ENCODE measurements around the gene IL12RB2.

IL12RB2 gene

DNA sequence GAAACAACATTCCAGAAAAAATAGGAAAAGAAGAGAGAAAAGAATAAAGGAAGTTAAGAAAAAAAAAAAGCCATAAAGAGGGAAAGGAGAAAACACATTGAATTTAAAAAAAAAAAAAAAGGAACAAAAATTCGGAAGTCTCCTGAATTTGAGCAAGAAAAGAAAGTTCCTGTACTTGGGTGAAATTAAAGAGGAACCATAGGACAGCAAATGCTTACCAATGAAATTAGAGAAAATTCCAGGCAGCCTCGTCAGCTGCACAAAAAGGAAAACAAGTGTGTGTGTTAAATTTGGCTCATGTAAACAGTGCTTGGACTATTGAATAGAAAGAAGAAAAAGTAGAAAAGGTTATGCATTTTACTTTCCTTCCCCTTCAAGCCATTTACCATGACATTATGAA lies 4.9 kb downstream of the IL12RB2 start:
- DNase-seq (ENCODE audit: low read depth): no peak

DNA sequence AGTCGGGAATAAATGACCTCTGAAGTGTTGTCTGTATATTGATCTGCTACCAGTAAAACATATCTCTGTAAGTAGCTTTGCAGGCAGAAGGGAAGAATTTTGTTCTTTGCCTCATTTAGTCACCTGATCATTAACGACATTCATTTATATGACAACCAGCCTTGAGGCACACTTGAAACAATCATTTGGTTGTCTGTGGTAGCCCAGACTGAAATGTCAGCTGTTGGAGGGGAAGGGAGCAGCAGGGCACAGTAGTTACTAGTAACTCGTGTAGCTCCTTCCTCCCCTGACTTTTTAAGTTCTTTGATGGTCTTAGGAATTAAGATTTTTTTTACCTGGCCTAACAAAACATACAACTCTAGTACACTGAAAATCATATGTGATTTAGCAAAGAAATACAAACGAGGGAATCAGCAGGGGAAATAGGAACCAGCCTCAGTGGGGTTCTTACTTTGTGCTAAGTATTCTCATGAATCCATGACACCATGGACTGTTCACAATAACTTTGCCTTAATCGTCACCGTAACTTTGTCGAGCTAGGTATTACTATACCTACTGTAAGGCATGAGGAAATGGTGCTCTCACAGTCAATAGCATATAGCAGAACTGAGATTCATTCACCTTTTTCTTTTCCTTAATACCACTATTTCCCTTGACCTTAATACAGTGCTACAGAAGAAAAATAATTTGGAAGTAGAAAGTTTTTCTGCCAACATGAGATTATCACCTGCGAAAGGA lies 6.4 kb downstream of the IL12RB2 start:
- no peak for DNase-seq (ENCODE audit: low read depth)

DNA sequence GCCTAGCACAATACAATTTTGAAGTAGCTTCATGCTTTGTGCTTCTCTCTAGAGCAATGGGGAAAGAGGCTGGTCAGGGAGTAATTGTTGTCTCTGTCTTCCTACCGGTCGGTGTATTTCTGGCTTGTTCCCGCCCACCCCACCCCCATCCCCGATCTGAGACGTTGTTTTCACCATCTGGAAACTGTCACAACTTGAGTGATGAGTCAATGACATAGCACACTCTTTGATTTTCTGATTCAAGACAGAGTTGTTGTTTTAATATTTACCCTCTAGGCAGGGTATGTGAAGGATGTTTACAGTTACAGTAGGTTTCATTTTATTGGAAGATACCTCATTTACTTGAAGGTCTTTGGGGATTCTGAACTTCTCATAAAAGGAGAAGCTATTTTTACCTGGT lies 7.0 kb downstream of the IL12RB2 start:
- DNase-seq (ENCODE audit: low read depth): no peak

DNA sequence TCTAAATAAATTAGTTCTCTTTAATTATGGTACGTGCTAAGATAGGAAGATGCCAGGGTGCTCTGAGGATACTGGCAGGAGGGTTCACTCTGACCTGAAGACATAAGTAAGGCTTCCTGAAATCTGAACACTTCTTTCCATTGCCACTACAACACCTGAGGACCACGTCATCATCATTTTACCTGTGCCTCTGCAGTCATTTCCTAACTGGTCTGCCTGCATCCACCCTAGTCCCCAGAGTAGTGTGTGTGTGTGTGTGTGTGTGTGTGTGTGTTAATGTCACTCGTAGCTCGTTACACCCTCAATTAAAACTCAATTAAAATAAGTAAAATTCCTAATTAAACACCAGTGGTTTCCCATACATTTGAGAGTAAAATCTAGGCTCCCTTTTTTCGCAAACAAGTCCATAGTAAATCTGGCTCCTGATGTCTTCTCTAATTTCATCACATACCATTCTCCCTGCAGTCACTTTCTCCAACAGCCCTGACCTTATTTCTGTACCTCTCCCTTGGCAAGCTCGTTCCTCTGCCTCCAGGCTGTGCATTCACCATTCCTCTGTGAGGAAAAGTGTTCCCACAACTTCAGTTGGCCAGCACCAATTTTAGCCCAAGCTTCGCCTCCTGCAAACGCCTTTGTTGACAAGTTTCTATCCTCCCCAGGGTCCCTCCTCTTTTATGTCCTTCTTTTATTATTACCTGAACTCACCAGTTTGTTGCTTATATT lies 8.7 kb downstream of the IL12RB2 start:
- DNase-seq (ENCODE audit: low read depth): no peak

DNA sequence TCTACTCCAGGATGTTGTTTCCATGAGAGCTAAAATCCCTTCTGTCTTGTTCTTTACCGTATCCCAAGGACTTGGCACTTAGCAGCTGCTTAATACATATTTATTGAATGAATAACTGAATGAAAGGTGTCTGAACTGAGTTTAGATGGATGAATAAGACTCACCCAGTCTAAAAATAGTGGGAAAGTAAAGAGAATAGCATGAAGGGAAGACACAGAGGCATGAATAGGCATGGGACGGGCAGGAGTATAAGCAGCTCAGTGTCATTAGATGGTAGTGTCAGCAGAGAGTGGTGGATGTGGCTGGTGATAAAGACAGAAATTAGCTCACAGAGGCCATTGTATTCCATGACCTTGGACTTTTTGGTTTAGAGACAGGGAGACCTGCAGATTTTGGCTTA lies 9.2 kb downstream of the IL12RB2 start:
- no peak for DNase-seq (ENCODE audit: low read depth)

DNA sequence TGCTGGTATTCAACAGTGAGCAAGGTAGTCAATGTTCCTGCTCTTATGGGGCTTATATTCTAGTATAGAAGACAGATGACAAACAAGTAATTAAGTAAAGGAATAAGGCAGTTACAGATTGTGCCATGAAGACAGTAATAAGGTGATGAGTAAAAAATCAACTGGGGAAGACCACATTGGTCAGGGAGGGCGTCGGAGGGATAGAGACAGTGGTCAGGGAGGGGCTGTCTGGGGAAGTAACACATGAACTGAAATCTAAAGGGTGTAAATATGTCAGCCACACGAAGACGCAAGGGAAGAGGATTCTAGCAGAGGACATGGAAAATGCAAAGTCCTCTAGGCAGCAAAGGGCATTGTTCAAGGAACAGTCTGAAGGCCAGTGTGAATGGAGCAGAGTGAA lies 10.1 kb downstream of the IL12RB2 start:
- DNase-seq (ENCODE audit: low read depth): no peak

DNA sequence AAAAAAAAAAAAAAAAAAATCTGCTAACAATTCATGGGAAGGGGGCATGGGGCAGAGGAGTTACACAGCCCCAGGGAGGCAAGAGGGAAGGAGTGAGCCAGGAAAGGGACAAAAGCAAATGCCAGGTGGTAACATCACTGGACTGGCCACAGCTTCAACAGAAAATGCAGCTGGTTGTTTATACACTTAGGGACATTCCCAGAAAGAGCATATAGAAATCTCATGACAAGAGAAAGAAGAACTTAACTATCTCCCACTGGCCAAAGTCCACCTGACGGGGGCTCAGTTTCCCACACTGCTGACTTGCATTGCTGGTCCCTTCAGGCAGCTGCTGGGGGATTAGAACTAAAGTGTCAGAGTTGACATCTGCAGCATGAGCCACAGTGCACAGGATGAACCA lies 14.8 kb downstream of the IL12RB2 start:
- DNase-seq (ENCODE audit: low read depth): no peak

DNA sequence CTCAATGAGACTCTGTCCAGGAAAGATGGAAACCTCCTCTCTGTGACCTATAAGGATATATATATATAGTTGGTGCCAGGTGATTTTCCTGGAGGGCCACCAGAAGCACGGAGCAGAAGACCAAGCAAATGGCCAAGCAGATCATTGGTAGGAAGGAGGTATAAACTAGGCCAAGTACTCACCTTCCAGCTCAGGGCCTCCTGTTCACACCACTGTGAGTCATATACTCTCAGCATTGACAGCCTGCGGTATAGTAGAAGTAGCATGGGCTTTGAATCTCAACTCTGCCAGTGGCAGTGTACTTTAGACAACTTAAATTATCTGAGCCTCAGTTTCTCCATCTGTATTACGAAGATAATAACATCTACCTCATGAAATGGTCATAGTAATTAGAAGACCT lies 15.4 kb downstream of the IL12RB2 start:
- no peak for DNase-seq (ENCODE audit: low read depth)

DNA sequence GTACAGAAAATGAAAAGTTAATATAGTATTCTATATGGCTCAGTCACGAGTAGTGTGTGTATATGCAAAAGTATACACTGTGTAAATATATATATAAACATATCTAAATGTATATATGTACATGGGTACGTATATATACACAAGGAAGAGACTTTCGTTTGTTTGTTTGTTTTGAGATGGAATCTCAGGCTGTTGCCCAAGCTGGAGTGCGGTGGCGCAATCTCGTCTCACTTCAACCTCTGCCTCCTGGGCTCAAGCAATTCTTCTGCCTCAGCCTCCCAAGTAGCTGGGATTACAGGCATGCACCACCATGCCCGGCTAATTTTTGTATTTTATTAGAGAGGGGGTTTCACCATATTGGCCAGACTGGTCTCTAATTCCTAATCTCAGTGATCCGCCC lies 16.4 kb downstream of the IL12RB2 start:
- DNase-seq (ENCODE audit: low read depth): no peak

DNA sequence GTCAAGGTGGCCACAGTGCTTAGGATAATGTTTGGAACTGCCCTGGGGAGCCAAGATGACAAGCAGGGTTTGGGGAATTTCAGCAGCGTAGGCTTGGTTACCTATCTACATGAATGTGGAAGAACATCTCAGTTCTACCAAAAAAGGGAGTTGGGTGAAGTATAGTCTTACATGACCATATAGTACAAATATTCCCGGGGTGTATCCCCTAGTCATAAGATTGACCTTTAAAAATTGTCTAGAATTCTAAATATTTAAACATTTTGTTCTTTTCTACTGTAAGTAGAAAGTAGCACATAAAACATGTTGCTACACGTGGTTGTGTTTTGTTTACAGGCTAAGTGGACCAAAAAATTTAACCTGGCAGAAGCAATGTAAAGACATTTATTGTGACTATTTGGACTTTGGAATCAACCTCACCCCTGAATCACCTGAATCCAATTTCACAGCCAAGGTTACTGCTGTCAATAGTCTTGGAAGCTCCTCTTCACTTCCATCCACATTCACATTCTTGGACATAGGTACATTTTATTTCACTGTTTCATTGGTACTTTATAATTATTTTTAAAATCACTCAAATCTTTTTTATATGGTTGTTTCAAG lies 20.3 kb downstream of the IL12RB2 start:
- DNase-seq (ENCODE audit: low read depth): no peak

DNA sequence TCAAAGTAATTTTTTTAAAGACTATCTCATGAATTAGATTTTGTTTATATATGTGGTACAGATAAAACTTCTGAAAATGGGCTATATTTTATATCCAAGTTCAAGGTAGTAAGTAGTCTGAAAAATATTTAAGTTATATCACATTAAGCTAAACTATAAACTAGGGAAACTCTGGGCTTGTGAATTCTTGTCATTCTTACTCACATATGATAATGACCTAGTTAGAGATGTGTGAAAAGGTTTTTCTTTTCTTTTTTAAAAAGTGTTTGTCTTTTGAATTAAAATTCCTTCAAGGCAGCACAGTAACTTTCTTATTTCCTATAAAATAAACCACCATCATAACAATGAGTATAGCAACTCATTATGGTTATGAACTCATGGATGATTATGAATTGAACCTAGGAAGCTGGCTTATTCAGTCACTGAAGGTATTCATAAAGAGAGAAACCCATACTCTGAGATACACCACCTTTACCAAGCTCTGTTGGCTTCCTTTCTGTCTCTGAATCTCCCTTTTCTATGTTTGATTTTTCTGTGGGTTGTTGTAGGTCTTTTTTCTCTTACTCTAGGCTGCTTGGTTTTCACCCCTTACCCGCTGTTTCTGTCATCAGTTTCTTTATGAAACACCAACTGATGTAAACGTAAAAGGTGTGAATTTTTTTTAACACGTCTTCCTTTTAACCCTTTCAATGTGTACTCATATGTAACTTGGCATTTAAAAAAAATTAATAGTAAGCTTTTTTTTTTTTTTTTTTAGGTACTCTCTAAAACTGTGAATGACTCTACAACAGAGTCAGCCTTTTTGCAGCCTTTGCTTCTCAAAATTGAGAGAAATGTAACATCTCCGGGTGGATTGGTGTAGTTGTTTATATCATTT lies 25.2 kb downstream of the IL12RB2 start:
- DNase-seq (ENCODE audit: low read depth): no peak

DNA sequence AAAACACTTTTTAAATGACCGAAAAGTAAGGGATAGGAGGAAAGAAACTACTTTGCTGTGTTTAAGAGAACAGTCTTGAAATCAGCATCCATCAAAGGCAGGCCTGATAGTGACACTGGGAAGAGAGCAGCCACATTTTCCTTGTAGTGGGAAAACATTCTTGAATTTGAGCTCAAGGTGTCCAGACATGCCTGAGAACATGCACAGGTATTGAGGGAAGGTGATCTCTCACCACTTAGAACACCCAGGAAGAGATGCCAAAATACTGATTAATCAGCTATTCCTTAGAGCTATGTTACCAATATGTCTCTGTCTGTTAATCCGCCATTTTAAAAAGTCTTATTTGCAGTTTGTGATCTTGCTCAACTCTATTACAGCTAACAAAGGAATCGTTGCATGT lies 25.9 kb downstream of the IL12RB2 start:
- DNase-seq (ENCODE audit: low read depth): no peak

DNA sequence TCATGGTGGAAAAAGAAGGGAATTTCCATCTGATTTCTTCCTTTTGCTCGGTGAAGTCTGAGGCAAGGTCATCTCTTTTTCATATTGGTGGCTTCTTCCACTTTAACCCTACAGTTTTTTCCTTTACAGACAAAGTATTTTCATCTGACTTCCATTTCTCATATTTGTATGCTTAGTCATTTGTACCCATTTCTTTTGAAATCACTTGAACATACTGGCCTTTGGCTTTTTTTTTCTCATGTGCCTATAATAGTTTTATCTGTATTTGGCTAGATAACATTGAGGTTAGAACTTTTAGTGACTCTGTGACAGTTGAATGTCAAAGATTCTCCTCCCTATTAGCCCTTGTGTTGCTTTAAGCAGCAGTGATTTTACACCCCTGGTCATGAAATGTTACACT lies 27.7 kb downstream of the IL12RB2 start:
- DNase-seq (ENCODE audit: low read depth): no peak

DNA sequence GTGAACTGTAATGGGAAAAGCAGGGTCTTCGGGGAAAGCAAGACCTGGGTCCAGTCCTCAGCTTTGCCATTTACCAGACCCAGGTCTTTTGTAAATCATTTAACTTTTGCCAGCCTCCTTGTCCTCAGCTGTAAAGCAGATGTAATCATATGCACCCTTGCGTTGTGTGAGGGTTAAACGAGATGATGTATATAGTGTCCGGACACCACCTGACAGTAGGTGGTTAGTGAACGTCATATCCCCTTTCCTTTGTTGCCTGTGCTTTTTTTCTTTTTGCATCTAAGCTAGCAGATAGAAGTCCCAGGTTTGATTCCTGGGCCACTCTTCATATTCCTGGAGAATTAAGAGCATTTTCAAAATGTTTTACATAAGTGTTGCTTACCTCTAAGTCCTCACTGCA lies 28.5 kb downstream of the IL12RB2 start:
- no peak for DNase-seq (ENCODE audit: low read depth)

DNA sequence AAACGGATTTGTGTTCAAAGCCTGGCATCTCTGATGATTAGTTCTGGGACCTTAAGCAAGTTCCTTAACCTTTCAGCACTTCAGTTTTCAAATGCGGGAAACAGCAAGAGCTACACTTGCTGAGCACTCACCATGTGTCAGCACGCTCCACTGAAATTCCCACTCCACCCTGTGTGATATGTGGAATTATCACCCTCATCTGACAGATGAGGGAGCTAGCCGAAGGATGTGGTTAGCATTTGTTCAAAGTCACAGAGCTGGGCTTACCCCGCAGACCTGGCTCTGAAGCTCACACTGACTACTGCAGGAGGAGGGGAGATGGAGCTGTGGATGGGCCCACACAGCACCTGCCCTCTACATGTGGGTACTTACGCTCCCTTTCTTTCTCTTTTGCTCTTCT lies 29.1 kb downstream of the IL12RB2 start:
- no peak for DNase-seq (ENCODE audit: low read depth)

DNA sequence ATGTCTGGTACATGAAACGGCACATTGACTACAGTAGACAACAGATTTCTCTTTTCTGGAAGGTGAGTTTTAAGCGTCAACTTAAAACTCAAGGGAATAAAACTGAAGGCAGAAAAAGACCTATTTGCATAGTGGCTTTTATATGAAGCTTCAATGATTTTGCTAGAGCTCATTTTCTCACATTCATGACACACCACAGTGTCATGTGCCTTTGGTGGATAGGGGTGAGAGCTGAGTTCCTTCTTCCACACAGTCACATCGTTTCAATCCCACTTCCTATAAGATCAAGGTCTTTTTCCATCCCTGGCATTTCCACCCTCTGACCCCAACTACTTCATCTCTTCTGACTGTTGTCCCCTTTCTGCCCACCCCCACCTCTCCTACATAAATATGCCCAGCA lies 31.0 kb downstream of the IL12RB2 start:
- DNase-seq (ENCODE audit: low read depth): no peak

DNA sequence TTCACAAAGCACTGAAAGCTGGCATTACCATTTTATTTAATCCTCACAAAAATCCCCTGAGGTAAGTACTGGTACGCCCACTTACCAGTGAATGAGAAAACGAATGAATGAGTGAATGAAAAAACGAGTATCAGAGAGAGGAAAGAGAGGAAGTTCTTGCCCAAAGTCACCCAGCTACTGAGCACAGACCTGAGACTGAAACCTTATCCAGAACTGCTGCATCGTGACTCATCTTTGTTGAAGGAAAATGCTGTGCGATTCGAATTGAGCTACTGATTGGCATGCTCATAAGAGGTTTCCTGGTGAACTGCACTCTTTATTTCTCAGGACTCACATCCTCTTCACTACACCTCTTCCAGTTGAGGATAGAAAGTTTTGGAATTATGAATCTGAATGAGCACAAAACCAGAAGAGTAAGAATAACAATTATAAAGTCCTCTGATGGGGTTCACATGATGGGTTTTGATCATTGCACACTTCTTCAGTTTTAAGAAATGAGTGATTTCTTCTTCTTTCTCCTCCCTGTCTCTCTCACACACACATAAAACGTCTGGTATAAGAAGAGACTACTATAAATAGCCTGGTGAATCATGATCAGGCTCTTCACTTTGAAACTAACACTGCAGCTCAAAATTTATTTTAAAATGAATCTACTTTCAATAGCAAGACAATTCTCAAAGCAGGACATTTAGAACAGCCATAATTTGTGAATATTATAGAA lies 32.1 kb downstream of the IL12RB2 start:
- no peak for DNase-seq (ENCODE audit: low read depth)

DNA sequence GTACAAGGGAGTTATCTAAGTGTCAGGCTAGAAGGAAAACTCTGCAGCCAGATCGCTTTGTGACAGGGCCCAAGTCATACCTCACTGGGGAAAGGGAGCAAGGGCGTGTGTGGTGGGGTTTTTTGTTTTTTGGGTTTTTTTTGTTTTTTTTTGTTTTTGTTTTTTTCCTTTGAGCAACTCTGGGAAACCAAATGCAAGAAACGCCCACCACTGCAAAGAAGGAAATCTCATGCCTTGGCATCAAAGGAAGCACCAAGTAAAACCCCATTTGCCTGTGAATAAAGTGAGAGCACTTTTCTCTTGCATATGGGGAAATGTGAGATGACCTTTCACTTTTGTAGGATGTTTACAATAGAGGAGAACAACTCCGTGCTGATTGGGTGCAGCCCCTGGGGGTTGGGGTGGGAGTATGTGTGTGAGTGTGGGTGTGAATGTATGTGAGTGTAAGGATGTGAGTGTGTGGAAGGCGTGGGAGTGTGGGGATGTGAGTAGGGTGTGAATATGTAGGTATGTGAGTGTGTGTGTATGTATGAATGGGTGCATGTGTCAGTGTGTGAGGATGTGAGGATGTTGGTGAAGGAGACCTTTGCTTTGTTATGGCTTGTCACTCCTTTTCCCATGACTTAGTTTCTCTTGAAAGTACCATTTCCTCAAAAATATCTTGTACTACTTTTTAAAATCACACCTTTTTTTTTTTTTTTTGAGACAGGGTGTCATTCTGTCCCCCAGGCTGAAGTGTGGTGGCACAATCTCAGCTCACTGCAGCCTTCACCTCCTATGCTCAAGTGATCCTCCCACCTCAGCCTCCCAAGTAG lies 34.6 kb downstream of the IL12RB2 start:
- DNase-seq (ENCODE audit: low read depth): no peak

DNA sequence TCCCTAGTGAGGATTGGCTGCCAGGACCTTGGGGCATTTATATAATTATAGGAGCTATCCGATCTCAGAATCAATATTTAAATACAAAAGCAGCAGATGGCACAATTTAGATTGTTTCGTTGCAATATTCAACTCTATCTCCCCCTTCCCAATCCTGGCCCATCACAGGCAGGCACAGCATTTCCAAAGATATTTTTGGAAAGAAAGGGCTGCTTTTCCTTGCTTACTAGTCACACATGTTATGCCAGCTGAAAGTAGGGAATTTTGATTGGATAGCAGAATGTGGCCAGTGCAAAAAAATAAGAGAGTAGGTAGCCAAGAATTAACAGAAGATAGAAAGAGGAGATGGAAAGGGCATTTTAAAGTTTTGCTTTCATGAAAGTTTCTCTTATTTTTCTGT lies 37.9 kb downstream of the IL12RB2 start:
- DNase-seq (ENCODE audit: low read depth): no peak

DNA sequence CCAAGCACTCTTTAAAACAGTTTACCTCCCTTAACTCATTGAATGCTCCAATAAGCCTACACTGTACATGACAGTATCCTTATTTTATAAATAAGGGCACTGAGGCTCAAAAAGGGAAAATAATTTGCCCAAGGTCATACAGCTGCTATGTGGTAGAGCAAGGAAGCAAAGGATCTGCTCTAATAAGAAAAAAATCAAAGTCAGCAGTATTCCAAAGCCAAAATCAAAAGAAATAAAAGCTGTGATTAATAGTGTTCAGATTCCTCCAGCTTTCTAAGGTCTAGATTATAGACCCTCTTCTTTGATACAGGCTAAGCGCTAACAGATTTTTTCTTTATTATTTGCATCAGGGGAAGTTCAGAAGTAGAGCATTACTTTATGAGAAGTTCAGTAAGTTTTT lies 39.3 kb downstream of the IL12RB2 start:
- no peak for DNase-seq (ENCODE audit: low read depth)
